HG02798 (cell line): ENCODE results near the gene DCLK3.

Experiments used
- ATAC-seq: cut with Tn5 transposase; IDR thresholded peaks from one replicate; pipeline ENCODE4 v1.9.1; 2021; ENCODE audit warnings: mild to moderate bottlenecking; ENCODE audit not compliant: unreplicated experiment, poor library complexity

DCLK3 gene

GRCh38 chr3:36763850-36764703, at the start of gene DCLK3:
TSS of gene DCLK3 (minus strand) at chr3:36764553. CDS start at chr3:36764263, 290 bp downstream.
- no peak for ATAC-seq

GRCh38 chr3:36813305-36813704, 49.0 kb upstream of the DCLK3 start:
- ATAC-seq: no peak

- ATAC-seq: no peak
These were observed 47.9 kb upstream of the DCLK3 start for GRCh38 chr3:36812240-36812639.

GRCh38 chr3:36811768-36812167, 47.4 kb upstream of the DCLK3 start:
- ATAC-seq: no peak

- no peak for ATAC-seq
These were observed 40.1 kb upstream of the DCLK3 start for GRCh38 chr3:36804295-36805055.

GRCh38 chr3:36803091-36803791, 38.9 kb upstream of the DCLK3 start:
- no peak for ATAC-seq

- no peak for ATAC-seq
These were observed 36.3 kb upstream of the DCLK3 start for GRCh38 chr3:36800533-36801116.

- ATAC-seq: no peak
These were observed 32.5 kb upstream of the DCLK3 start for GRCh38 chr3:36796881-36797280.

GRCh38 chr3:36796161-36796560, 31.8 kb upstream of the DCLK3 start:
- ATAC-seq: no peak

- no peak for ATAC-seq
These were observed 31.3 kb upstream of the DCLK3 start for GRCh38 chr3:36795622-36796021.

GRCh38 chr3:36792342-36792741, 28.0 kb upstream of the DCLK3 start:
- peak; percentile 57 for ATAC-seq

GRCh38 chr3:36790765-36791164, 26.4 kb upstream of the DCLK3 start:
- no peak for ATAC-seq

GRCh38 chr3:36786921-36787890, 22.9 kb upstream of the DCLK3 start:
- no peak for ATAC-seq

GRCh38 chr3:36784138-36784635, 19.8 kb upstream of the DCLK3 start:
- ATAC-seq: no peak

- ATAC-seq: peak; percentile 54
These were observed 13.3 kb upstream of the DCLK3 start for GRCh38 chr3:36777424-36778218.

GRCh38 chr3:36776436-36776835, 12.1 kb upstream of the DCLK3 start:
- no peak for ATAC-seq

GRCh38 chr3:36774052-36774451, 9.7 kb upstream of the DCLK3 start:
- no peak for ATAC-seq

- no peak for ATAC-seq
These were observed 7.6 kb upstream of the DCLK3 start for GRCh38 chr3:36771931-36772330.
